Endothelial cell of hepatic sinusoid (primary cell): ENCODE results near the gene DOCK1.

Source experiments
- in situ Hi-C: cut with HindIII; loops from 2 replicates; pipeline ENCODE4 v1.10.0; 2017; ENCODE audit warnings: low sequenced_read_pairs

The DOCK1 gene

GRCh38 chr10:127068485-127068884 lies 163.3 kb downstream of the DOCK1 start:
- in situ Hi-C loops: no loop called here

DNA sequence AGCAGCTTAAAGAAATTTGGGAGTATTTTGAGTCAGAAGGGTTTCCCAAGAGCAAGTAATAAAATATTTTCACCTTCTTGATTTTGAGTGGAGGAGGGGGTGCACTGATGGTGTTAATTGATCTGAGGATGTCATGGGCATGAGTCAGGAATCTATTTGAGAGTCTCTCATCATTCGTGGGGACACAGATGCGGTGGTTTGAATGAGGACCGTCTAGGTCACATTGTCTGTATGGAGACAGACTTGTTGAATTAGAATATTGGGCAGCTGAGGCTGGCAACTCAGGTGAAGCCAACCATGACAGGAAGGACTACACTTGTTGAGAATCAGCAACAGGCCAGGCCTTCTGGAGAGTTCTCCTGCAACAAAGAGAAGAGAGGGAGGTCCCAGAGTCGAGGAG lies 164.2 kb downstream of the DOCK1 start:
- in situ Hi-C loops: no loop called here

DNA sequence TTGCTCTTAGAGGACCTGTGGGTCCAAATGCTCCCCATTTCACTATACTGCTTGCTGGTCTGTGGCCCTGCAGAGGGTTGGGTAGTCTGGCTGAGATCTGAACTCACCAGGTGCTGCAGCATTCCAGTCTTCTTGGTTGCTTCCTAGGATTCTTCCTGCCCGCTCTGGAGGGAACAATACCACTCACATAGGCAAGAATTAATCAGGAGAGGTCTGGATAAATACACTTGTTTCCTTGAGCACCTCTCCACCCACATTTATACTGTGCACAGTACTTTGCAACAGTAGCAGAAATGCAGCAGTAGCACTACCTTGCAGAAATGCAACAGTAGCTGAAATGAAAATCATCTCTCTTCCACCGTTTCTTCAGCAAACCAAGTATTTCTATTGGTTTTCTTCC lies 165.9 kb downstream of the DOCK1 start:
- in situ Hi-C loops: no loop called here

GRCh38 chr10:127073666-127074065 lies 168.4 kb downstream of the DOCK1 start:
- in situ Hi-C loops: no loop called here

GRCh38 chr10:127079392-127079791 lies 174.2 kb downstream of the DOCK1 start:
- in situ Hi-C loops: no loop called here

DNA sequence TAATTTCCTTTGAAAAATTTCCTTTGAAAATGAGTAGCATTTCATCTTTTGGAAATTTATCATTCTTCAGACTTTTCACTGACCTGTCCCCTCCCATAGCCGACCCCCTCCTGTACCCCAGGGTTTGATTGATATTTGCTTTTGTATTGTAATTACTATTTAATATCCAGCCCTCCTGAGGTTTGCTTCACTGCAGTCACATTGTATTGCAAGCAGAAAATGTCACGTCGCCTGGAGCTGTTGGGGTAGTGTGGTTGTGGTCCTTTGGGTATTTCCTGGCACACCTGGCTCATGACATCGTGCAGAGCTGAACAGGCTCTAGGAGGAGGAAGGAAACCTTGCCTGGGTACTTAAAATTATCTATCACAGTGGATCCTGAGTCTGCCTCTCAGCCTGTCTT lies 175.1 kb downstream of the DOCK1 start:
- in situ Hi-C loops: no loop called here

DNA sequence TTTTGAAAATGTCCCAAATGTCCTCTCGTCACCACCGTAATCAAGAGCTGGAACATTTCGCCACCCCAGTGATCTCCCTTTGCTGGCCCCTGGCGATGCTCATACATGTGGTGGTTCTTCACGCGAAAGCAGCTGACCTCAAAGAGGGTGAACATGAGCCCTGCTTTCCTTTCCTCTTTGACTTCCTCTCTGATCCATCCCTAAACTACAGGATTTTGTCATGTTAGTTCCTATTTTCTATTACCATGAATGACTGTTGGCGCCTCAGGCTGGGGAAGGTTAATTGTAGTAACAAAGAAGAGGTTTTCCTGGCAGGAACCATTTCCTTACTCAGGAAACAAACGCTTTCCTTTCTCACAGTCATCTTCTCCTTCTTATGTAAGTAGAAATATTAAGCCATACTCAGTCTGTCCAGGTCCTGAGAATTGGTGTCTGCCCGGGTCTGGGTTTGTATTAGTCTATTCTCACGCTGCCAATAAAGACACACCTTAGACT lies 176.7 kb downstream of the DOCK1 start:
- in situ Hi-C loops: no loop called here

DNA sequence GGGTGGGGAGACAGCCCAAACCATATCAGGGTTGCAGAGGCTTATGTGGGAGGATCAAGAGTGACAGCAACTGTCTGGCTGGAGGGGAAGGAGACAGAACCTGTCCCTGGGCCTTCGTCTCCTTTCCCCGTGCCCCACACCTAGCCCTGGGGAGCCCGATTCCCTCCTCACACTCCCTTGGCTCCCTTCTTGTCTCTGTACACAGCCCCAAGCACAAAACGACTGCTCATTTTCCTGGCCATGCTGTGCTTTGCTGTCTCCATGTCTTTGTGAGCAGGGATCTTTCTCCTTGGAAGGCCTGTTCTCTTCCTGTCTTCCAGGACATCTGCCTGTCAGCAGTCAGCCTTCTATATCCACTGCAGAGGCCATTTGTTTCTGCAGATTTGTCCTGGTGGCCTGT lies 177.4 kb downstream of the DOCK1 start:
- in situ Hi-C loops: no loop called here

GRCh38 chr10:127085957-127086356 lies 180.7 kb downstream of the DOCK1 start:
- in situ Hi-C loops: no loop called here

DNA sequence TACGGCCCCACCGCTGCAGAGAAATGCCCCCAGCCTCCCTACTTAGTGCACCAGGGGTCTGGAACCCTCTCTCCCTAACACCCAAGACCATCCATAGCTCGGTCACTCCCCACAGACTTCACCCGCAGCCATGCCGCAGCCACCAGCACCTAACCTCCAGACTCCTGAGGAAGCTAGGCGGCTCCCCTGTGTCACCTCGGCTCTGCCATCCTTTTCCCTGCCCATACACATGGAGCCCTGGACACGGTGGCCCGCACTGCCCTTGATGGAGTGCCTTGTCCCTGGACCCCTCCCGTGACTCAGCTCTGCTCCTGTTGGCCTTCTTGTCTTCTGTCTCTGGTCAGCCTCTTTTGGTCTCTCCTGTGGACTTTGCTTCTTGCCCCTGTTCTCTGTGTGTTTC lies 183.7 kb downstream of the DOCK1 start:
- in situ Hi-C loops: no loop called here

DNA sequence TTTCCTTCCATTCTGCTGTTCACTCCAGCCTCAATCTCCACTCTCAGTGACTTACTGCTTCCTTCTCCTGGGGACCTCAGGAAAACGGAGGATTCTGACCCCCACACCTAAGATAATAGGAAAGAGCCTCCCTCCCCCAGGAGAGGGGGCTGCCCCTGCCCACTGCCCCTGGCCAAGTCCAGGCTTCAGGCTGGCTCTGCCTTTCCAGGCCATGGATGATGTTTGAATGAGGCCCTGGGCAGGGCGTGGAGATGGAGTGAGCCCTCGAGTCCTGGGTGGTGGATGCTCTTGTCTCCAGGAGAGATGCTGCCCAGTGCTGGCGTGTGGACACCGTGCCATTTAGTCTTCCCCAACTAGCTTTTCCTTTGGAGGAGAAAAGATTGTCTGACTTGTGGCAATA lies 184.2 kb downstream of the DOCK1 start:
- in situ Hi-C loops: no loop called here

DNA sequence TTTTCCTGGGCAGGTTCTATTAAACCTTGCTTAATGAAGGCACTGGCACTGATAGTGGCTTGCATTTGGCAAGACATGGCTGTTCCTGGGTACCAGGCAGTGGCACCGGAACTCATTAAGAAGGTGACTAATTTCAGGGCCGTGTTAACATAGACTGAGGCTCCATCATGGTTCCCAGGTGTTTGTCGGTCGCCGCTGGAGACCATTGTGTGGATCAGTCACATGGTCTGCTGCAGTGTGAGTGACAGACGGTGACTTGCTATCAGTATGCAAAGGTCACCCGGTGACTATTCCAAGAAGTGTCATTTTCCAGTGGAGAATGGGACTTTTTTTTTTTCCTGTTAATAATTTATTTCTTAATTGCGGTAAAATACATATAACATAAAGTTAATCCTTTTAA lies 184.9 kb downstream of the DOCK1 start:
- in situ Hi-C loops: no loop called here

- in situ Hi-C loops: no loop called here
Observed at GRCh38 chr10:127091354-127091753, 186.1 kb downstream of the DOCK1 start.

GRCh38 chr10:127092916-127093315 lies 187.7 kb downstream of the DOCK1 start:
- in situ Hi-C loops: no loop called here

DNA sequence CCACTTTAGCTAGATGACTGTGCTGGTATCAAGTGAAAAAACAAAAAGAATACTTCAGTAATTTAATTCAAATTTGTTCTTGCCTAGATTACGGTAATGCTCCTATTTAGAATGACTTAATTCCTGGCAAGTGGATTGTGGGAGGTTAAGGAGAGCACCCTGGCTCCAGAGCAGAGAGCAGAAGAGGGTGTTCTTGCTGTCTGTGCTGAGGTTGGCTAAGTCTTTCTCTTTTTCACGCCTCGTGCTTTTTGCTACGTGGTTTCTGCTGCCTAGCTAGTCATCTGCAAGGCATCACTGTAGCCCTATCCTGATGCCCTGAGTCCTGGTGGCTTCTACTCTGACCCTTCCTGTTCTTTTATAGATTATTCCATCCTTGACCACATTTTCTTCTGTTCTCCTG lies 189.8 kb downstream of the DOCK1 start:
- in situ Hi-C loops: no loop called here

DNA sequence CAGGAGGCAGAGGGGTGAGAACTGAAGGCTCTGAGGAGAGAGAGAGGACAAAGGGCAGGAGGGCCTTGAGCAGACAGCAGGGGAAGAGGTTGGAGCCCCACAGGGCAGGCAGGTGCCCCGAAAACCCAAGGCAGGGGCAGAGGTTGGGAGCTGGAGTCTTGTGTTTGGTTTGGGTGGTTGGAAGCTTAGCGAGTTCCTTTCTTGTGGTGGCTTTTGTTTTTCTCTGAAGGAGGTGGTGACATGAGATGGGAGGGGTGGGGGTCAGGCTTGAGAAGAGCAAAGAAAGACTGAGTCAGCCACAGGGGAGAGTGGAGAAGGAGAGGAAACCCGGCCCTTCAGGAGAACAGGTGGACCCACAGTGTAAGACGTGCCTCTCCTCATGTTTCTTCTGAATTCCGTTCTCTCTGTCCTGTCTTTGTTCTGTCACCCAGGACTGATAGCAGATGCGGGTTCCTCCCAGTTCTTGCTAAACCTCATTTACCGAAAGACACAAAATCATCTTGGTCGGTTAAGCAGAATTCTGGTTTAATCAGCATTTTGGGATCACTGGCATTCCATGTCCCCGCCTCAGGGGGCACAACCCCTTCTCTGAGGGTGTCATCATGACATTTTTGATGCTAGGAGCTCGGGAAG lies 195.9 kb downstream of the DOCK1 start:
- in situ Hi-C loops: no loop called here

DNA sequence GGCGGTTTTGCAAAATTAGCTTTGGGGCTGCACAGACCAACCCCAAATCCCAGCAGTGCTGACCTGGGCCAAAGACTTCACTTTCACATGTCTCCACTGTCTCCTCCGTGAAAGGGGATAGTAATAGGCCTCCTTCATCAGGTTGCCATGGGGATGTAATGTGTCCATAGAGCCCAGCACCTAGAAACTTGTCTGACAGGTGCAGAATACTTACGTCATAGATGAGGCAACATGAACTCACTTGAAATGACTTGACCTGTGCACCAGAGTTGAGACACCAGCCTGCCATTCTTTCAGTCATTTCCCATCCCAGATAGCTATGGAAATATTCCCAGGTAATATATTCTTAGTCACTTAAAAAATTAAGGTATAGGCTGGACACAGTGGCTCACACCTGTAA lies 196.9 kb downstream of the DOCK1 start:
- in situ Hi-C loops: no loop called here

GRCh38 chr10:127115100-127115499 lies 209.9 kb downstream of the DOCK1 start:
- in situ Hi-C loops: no loop called here

- in situ Hi-C loops: no loop called here
Observed at GRCh38 chr10:127117125-127117524, 211.9 kb downstream of the DOCK1 start.

- in situ Hi-C loops: no loop called here
Observed at GRCh38 chr10:127118034-127118433, 212.8 kb downstream of the DOCK1 start.

DNA sequence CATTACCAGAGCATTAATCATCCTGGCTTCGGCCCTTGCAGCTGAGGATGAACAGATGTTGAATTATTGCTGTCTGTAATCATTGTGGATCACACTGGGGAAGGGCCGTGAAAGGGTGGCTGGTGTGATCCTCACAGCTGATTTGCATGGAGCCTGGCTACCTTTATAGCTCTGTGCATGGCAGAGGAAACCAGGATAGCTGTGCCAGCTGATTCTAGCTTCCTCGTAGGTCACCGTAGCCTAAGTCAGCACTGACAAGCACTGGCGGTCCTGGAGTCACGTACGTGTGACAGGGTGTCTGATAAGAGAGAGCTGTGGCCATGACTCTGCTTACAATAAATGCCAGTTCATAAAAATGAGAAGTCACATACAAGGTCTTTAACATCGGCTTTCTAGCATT lies 214.7 kb downstream of the DOCK1 start:
- in situ Hi-C loops: no loop called here

- in situ Hi-C loops: no loop called here
Observed at GRCh38 chr10:127122831-127123230, 217.6 kb downstream of the DOCK1 start.

- in situ Hi-C loops: no loop called here
Observed at GRCh38 chr10:127123626-127124025, 218.4 kb downstream of the DOCK1 start.
